ENCODE results near the gene ARHGAP9.
"Not testable (repeated sequence)": the region's sequence is repeated elsewhere in the genome, so short reads cannot be mapped to it uniquely, and the experiment has no call there.

The ARHGAP9 gene

DNA sequence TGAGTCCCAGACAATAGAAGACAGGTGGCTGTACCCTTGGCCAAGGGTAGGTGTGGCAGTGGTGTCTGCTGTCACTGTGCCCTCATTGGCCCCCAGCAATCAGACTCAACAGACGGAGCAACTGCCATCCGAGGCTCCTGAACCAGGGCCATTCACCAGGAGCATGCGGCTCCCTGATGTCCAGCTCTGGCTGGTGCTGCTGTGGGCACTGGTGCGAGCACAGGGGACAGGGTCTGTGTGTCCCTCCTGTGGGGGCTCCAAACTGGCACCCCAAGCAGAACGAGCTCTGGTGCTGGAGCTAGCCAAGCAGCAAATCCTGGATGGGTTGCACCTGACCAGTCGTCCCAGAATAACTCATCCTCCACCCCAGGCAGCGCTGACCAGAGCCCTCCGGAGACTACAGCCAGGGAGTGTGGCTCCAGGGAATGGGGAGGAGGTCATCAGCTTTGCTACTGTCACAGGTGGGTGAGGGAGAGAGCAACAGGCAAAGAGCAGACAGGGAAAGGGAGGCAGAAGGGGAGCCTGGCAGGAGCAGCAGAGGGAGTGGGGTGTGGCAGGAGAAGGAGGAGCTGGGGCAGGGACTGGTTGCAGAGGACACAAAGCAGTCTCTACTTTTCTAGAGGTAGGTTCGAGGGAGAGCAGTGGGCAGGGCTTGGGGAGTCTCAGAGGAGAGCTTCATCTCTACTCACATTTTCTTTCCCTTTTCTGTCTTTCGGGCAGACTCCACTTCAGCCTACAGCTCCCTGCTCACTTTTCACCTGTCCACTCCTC lies 24.1 kb downstream of the ARHGAP9 start:
- DNase-seq, result no peak

DNA sequence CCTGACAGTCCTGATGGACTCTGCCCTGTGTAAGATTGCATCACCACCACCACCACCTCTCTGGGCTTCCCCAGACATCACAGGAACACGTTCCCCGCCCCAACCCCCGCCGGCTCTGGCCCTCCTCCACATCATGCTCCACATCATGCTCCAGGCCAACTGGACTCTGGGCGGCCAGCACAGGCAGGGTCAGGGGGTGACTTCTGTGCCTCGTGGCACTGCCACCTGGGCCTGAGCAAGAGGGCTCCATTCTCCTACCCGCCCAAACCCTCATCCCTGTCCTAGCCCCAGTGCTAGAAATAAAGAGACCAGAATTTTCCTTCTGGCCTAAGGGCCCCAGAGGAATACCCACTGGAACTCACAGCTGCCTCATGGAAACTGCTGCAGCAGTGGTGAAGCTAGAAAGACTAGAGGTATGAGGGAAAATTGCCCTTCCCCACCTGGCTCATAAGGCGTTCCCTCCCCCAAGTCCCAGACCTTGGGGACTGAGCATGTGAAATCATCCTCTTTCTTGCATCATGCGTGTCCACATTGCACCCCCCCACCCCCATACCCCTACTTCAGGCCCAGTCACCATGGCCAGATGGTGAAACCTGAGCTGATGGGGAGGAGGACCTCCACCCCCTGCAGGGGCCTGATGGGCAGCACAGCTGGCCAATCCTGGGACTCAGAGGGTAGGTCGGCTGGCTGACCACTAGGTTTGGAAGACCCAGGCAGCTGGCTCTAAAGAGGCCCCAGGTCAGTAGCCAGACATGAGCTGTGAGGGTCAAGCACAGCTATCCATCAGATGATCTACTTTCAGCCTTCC lies 24.9 kb downstream of the ARHGAP9 start, which contains the start of gene INHBE:
INHBE (plus strand) TSS at position 742 of the 808 bp plus-strand sequence. CDS start 230 bp downstream, outside the sequence.
- no peak for DNase-seq

DNA sequence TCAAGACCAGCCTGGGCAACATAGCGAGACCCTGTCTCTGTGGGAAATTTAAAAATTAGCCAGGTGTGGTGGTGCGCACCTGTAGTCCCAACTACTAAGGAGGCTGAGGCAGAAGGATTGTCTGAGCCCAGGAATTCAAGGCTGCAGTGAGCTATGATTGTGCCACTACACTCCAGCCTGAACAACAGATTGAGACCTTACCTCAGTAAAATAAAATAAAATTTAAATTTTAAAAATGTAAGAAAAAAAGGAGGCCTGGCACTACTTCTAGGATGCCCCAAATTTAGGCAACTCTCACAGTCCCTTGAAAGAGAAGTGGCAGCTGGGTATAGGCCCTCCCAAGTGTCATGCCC lies 25.5 kb downstream of the ARHGAP9 start:
- DNase-seq, result no peak

DNA sequence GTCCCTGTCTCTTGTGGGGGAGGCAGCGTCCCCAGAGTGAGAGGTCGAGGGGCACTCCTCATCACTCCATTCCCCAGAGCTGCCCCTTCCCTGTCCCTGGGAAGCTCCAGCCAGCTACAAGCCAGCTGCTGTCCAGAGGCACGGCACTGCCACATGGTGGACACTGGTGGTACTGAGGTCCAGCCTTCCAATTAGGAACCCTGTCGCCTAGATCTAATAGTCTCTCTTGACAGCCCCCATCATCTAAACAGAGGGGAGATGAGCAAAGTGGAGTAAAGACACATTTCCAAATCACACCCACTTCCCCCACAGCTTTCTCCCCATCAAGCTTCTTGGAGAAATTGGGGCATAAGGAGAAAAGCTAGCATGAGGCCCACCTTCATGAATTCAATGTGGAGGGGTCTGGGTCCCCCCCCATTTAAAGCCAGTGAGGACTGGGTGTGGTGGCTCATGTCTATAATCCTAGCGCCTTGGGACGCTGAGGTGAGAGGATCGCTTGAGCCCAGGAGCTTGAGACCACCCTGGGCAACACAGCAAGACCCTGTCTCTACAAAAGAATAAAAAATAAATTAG lies 26.6 kb downstream of the ARHGAP9 start:
- no peak for DNase-seq

DNA sequence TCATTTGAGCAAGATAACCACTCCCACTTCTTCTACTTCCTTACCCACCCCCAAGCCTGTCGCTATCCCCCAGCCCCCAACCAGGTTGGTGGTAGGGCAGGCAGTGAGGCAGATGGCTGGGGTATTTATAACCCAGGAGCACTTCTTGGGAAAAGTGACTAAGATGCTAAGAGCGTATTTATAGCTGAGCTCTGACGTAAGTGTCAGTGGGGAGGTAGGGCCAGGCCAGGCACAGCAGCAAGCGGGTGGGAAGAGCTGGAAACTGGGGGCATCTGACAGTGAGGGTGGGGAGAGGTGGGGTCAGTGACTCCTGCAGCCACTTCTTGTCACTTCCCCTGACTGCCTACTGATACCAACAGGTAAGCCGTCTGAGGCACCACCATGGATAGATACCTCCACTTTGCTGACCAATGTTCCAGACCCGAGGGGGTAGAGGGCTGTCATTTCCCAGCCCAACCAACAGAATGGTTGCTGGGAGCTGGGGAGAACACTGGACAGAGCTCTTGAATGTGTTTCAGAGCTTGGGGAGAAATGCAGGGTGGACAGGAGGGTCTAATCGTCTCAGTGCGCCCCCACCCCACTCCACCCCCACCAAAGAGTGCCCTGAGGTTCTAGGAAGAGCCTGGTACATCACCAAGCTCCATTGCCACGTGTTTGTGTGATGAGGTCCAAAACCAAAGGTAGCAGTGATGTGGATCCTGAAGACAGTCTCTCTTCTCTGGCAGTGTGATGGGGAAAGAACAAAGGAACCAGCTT lies 27.3 kb downstream of the ARHGAP9 start:
- no peak for DNase-seq

DNA sequence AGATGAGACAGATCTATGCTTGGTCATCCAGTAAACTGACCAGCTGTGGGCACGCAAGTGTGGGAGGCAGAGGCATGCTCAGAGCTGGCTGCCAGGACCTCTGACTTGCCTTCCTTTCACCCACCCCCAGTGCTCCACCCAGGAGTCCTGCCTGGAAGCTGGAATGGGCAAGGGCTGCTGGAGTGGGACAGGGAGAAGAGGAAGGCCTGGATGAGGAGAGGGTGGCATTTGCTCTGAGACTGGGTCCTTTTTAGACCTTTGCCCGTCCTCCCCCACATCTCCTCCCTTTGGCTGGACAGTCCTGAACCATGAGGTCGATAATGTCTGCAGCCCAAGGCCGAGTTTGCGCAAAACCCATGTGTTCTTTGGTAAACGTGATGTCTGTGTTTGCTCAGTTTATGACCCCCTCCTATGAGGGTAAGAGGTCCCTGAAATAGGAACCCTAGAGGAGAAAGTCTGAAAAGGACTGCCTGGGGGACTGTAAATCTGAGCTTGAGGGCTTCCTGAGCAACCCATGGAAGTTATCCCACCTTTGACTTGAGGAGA lies 28.4 kb downstream of the ARHGAP9 start:
- DNase-seq, result no peak

DNA sequence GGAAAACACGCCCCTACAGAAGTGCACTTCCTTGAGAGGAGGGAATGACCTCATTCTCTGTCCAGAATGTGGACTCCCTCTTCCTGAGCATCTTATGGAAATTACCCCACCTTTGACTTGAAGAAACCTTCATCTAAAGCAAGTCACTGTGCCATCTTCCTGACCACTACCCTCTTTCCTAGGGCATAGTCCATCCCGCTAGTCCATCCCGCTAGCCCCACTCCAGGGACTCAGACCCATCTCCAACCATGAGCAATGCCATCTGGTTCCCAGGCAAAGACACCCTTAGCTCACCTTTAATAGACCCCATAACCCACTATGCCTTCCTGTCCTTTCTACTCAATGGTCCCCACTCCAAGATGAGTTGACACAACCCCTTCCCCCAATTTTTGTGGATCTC lies 29.6 kb downstream of the ARHGAP9 start:
- no peak for DNase-seq

DNA sequence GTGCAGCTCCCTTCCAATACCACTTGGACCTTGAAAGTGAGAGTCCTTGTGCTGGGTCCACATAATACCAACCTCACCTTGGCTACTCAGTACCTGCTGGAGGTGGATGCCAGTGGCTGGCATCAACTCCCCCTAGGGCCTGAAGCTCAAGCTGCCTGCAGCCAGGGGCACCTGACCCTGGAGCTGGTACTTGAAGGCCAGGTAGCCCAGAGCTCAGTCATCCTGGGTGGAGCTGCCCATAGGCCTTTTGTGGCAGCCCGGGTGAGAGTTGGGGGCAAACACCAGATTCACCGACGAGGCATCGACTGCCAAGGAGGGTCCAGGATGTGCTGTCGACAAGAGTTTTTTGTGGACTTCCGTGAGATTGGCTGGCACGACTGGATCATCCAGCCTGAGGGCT lies 30.3 kb downstream of the ARHGAP9 start:
- DNase-seq, result no peak

DNA sequence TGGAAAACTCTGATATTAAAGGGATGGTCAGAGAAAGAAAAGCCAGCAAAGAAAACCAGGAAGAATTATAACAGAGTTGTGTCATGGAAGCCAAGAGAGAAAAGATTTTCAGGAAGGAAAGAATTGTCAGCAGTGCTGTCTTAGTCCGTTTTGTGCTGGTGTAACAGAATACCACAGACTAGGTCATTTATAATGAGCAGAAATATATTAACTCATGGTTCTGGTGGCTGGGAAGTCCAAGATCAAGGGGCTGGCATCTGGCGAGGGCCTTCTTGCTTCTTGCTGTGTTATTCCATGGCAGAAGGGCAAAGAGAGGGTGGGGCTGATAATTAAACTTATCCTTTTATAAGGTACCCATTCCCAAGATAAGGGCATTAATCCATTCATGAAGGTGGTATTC lies 31.0 kb downstream of the ARHGAP9 start:
- no peak for DNase-seq

DNA sequence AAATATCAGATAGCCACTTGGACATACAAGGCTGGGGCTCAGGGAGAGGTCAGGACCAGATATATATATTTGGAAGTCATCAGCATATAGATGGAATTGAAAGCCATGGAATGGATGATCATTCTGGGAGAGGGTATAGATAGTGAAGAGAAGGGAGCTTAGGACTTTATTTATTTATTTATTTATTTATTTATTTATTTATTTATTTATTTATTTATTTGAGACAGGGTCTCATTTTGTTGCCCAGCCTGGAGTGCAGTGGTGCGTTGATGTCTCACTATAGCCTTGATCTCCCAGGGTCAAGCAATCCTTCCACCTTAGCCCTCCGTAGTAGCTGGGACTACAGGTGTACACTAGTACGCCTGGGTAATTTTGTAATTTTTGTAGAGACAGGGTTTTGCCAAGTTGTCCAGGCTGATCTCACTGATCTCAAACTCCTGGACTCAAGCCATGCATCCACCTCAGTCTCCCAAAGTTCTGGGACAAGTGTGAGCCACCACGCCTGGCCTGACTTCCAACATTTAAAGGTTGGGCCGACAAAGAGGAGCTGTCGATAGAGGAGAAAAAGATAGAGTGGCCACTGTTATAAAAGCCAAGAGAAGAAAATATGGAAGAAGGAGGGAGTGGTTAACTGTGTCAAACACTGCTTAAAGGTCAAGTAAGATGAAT lies 33.2 kb downstream of the ARHGAP9 start:
- no peak for DNase-seq

DNA sequence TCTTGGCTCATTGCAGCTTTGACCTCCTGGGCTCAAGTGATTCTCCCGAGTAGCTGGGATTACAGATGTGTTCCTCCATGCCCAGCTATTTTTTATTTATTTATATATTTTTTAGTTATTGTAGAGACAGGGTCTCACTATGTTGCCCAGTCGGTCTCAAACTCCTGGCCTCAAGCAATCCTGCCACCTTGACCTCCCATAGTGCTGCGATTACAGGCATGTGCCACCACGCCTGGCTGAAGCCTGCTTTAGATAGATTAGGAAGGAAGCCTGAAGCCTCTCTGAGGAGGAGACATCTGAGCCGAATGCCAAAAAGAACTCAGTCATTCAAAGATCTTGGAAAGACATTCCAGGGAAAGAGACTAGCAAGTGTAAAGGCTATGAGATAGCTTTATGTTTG lies 34.9 kb downstream of the ARHGAP9 start:
- DNase-seq, result no peak

DNA sequence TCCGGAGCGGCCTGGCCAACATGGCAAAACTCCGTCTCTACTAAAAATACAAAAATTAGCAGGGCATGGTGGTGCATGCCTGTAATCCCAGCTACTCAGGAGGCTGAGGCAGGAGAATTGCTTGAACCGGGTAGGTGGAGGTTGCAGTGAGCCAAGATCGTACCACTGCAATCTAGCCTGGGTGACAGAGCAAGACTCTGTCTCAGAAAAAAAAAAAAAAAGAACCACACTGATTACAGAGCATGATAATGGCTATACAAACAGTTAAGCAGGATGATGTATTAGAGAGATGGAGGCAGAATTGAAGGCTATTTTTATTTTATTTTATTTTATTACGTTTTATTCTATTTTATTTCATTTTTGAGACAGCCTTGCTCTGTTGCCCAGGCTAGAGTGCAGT lies 35.3 kb downstream of the ARHGAP9 start:
- DNase-seq, result not testable (repeated sequence)

DNA sequence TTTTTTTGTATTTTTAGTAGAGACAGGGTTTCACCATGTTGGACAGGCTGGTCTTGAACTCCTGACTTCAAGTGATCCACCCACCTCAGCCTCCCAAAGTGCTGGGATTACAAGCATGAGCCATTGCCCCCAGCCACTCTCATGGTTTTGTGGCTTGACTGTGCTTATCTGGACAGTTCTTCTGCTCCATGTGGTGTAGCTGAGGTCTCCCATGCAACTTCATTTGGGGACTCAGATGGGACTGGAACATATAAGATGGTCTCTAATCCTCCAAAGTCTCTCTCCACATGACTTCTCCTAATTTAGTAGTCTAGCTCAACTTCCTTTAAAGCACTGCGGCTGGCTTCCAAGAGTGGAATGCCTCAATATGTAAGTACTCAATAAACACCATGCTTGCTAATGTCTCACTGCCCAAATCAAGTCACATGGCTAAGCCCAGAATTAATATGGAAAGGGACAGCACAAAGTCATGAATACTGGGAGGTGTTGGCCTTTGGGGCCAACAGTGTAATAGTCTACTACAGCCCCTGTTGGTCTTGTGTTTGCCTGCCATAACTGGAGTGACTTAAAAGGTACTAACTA lies 37.7 kb downstream of the ARHGAP9 start:
- no peak for DNase-seq

DNA sequence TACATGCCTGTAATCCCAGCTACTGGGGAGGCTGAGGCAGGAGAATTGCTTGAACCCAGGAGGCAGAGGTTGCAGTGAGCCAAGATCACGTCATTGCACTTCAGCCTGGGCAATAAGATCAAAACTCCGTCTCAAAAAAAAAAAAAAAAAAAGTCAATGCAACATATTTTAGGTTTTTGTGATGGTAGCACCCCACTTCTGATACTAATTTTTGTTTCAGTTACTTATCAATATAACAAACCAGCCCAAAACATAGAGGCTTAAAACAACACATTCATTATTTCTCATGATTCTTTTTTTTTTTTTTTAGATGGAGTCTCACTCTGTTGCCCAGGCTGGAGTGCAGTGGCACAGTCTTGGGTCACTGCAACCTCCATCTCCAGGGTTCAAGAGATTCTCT lies 38.3 kb downstream of the ARHGAP9 start:
- DNase-seq, result not testable (repeated sequence)

DNA sequence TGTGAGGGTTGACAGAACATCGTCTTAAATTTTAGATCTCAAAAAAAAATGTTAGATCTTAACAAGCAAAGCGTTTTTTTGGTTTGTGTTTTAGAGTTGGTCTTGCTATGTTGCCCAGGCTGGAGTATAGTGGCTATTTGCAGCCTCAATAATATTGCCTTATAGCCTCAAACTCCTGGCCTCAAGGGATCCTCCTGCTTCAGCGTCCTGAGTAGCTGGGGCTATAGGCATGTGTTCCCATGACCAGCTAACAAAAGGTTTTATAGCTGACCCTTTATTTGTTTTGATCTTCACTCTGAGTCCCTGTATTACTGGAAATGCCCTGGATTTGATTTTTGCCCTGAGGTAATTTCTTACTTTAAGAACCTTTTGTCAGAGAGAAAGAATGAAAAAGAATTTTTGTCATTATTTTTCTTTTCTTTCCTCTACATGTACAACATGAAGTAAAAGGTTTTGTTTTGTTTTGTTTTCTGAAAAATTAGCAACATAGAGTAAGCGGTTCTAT lies 39.9 kb downstream of the ARHGAP9 start:
- no peak for DNase-seq

DNA sequence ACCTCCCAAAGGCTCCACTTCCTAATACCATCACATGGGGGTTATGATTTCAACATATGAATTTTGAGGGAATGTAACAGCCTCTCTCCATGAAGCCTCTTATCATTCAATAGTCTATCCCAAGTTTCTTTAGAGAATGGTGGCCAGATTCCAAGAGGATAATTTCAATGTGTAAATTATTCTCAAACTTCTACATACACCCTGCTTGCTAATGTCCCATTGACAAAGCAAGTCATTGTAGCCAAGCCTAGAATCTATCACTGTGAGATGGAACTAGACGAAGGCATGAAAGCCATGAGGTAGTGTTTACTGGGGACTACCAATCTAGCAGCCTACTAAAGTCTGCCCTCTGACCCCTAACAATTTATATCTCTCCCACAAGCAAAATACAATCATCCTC lies 41.3 kb downstream of the ARHGAP9 start:
- no peak for DNase-seq

DNA sequence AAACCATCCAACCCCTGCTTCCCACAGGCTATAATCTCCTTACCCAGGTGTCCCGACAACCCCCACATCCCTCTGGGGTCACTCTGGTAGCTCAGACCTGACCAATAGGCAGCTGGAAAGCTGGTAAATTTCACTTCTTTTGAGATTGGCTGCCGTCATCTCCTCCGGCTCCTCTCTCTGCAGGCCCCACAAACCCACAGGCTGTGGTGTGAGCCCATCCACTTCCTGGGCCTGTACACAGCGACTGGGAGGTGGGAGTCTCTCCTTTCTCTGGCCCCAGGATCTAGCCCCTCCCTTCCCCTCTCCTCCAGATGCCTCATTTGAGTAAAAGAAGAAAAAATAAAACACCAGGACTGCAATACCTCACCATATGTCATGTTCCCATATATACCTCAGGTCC lies 44.4 kb downstream of the ARHGAP9 start:
- no peak for DNase-seq

DNA sequence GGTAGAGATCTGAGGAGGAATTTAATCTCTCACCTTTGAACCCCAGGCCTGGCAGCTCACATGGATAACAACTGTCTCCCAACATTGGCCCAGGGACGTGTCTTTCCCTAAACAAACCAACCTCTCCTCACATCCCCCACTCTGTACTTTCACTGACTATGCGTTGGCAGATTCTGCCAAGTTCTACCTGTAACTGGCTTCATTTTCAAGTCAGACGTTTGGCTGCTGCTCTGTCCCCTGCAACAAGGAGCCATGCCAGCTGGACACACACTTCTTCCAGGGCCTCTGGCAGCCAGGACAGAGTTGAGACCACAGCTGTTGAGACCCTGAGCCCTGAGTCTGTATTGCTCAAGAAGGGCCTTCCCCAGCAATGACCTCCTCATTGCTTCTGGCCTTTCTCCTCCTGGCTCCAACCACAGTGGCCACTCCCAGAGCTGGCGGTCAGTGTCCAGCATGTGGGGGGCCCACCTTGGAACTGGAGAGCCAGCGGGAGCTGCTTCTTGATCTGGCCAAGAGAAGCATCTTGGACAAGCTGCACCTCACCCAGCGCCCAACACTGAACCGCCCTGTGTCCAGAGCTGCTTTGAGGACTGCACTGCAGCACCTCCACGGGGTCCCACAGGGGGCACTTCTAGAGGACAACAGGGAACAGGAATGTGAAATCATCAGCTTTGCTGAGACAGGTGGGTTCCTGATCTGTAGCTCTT lies 45.0 kb downstream of the ARHGAP9 start, which contains the start of gene INHBC:
INHBC (plus strand) TSS at position 268 of the 707 bp plus-strand sequence; CDS start at position 371, 103 bp downstream.
- no peak for DNase-seq

DNA sequence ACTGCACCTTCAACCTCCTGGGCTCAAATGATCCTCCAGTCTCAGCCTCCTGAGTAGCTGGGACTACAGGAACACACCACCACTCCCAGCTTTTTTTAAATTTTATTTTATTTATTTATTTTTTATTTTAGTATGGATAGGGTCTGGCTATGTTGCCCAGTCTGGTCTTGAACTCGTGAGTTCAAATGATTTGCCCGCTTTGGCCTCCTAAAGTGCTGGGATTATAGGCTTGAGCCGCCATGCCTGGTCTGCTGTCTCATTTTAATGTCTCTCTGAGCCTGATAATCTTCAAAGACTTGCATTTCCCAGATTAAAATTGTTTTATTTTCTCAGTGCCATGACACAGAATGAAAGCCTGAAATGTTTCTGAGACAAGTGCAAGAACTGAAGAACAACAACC lies 46.3 kb downstream of the ARHGAP9 start:
- no peak for DNase-seq

DNA sequence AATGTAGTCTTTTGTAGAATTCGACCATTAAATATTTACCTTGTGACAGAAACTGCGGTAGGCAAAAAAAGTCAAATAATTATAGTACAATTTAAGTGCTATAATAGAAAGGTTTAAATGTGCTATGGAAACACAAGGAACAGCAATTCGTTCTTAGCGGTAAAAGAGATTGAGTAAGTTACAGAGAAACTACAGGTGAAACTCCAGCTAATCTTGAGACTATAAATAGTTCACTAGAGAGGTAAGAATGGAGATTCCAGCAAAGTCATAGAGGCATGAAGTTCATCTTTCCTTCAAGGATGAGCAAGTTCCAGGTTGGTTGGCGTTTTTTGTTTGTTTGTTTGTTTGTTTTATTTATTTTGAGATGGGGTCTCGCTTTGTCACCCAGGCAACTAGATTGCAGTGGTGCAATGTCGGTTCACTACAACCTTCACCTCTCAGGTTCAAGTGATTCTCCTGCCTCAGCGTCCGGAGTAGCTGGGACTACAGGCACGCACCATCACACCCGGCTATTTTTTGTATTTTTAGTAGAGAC lies 47.9 kb downstream of the ARHGAP9 start:
- no peak for DNase-seq

Measured in activated effector memory CD4-positive, alpha-beta T cell treated with Interleukin-2 at 50 U/mL for 16 hours (primary cell).